RWPE2 (cell line): ENCODE data around the gene REM1.
A peak's percentile ranks its signal among the peaks of the same experiment; 100 is the strongest.
"Not testable (repeated sequence)": the region's sequence is repeated elsewhere in the genome, so short reads cannot be mapped to it uniquely, and the experiment has no call there.

ENCODE experiments used
- ATAC-seq: fragments of 200-7000 bp; cut with Tn5 transposase; 3 replicates; pipeline ENCODE4 v1.9.1; 2021; ENCODE audit warnings: low read depth
- DNase-seq: peaks from one replicate; pipeline ENCODE4 v3.0.0-alpha.2; 2020; ENCODE audit warnings: low spot score
- H3K27ac ChIP-seq: fragments of 450-650 bp; 2 replicates; pipeline ENCODE4 v1.5.1; 2017; ENCODE audit warnings: mild to moderate bottlenecking; ENCODE audit not compliant: poor library complexity, severe bottlenecking
- H3K27me3 ChIP-seq: fragments of 250-450 bp; sonication (Bioruptor Pico); 2 replicates; pipeline ENCODE4 v1.5.1; 2021; ENCODE audit warnings: mild to moderate bottlenecking, moderate library complexity; ENCODE audit not compliant: insufficient read depth, poor library complexity, severe bottlenecking
- H3K36me3 ChIP-seq: fragments of 250-450 bp; sonication (Bioruptor Pico); 2 replicates; pipeline ENCODE4 v1.5.1; 2020; ENCODE audit warnings: low read depth, mild to moderate bottlenecking, moderate library complexity
- H3K4me1 ChIP-seq: fragments of 250-450 bp; sonication (Bioruptor Pico); 2 replicates; pipeline ENCODE4 v1.5.1; 2021; ENCODE audit warnings: mild to moderate bottlenecking, moderate library complexity; ENCODE audit not compliant: insufficient read depth, poor library complexity, severe bottlenecking
- H3K4me3 ChIP-seq: fragments of 250-450 bp; sonication (Bioruptor Pico); 2 replicates; pipeline ENCODE4 v1.5.1; 2021; ENCODE audit warnings: mild to moderate bottlenecking, moderate library complexity; ENCODE audit not compliant: severe bottlenecking
- H3K9me3 ChIP-seq: fragments of 250-450 bp; sonication (Bioruptor Pico); 2 replicates; pipeline ENCODE4 v1.5.1; 2021; ENCODE audit warnings: mild to moderate bottlenecking, moderate library complexity; ENCODE audit not compliant: severe bottlenecking
- TF ChIP-seq, protein P1 (sequence below): fragments of 450-650 bp; IDR thresholded peaks from one replicate; pipeline ENCODE4 v1.5.1; 2017; ENCODE audit warnings: mild to moderate bottlenecking, moderate library complexity; ENCODE audit not compliant: poor library complexity, severe bottlenecking

REM1 gene

DNA sequence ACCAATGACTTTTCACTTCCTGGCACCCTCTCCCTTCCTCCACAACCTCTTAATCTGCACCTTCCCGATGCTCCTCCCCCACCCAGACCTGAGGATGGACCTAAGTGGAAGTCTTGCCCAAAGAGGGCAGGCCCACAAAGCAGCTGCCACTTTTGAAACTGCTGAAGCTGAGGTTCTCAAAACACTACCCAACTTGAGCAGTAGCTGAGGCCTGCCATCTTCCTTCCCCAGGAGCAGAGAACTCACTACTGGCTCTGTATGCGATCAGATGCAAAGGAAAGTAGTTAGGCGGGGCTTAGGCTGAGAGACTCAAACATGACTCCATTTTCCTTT, 40.7 kb downstream of the REM1 start:
- Histone ChIP-seq H3K4me3 (peak overlapping the region; percentile 90), H3K27ac (peak overlapping the region; percentile 45), H3K9me3 (no peaks in the 10 kb centered on the region), H3K4me1 (peaks cover 22% of the 10 kb centered on the region), H3K36me3 (peaks cover 58% of the 10 kb centered on the region), H3K27me3 (no peaks in the 10 kb centered on the region)
- DNase-seq (no peak), ATAC-seq (no peak)
- TF ChIP-seq, protein P1, sequence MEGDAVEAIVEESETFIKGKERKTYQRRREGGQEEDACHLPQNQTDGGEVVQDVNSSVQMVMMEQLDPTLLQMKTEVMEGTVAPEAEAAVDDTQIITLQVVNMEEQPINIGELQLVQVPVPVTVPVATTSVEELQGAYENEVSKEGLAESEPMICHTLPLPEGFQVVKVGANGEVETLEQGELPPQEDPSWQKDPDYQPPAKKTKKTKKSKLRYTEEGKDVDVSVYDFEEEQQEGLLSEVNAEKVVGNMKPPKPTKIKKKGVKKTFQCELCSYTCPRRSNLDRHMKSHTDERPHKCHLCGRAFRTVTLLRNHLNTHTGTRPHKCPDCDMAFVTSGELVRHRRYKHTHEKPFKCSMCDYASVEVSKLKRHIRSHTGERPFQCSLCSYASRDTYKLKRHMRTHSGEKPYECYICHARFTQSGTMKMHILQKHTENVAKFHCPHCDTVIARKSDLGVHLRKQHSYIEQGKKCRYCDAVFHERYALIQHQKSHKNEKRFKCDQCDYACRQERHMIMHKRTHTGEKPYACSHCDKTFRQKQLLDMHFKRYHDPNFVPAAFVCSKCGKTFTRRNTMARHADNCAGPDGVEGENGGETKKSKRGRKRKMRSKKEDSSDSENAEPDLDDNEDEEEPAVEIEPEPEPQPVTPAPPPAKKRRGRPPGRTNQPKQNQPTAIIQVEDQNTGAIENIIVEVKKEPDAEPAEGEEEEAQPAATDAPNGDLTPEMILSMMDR = no peak

DNA sequence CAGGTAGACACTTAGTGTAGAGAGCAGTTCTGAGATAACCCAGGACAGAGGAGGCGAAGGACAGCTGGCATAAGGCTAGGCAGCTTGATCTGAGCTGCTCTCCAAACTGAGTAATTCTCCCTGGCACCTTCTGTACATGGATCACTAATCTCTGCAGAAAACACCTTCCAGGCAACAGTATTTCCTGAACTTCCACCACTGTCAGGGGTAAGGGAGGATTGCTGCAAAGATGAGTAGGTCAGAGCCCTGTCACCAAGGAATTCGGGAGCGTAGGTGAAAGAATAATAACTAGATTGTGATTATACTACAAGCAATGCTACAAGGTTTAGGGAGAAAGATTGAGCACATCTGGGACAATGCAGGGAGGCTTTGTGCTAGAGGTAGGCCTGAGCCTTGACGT, 41.1 kb downstream of the REM1 start:
- Histone ChIP-seq H3K27me3 (no peaks in the 10 kb centered on the region), H3K4me3 (no peak overlapping the region), H3K9me3 (no peaks in the 10 kb centered on the region), H3K36me3 (peaks cover 62% of the 10 kb centered on the region), H3K27ac (peak overlapping the region; percentile 45), H3K4me1 (peaks cover 22% of the 10 kb centered on the region)
- TF ChIP-seq, protein P1 = no peak
- no peak for DNase-seq
- ATAC-seq = no peak

DNA sequence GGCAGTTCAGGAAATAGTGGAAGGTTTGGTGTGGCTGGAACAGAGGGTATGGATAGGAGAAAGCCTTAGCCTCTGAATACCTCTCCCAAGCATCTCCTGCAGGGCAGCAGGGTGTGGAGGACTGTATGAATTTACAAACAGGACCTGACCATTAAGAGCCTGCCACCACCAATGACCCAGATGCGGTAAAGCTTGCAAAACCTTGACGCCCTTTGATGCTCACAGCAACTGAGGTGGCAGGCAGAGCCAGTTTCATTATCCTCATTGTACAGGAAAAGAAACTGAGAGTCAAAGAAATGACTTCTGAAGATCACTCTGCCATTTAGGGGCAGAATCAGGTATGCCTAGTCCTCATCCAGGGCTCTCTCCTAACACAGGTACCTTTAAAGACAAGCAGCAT, 41.6 kb downstream of the REM1 start:
- H3K4me3 ChIP-seq = no peak overlapping the region
- peaks cover 22% of the 10 kb centered on the region for H3K4me1 ChIP-seq
- H3K9me3 ChIP-seq = no peaks in the 10 kb centered on the region
- H3K36me3 ChIP-seq = peaks cover 67% of the 10 kb centered on the region
- ATAC-seq = no peak
- DNase-seq = no peak
- TF ChIP-seq, protein P1 = no peak
- H3K27ac ChIP-seq = no peak overlapping the region
- no peaks in the 10 kb centered on the region for H3K27me3 ChIP-seq

DNA sequence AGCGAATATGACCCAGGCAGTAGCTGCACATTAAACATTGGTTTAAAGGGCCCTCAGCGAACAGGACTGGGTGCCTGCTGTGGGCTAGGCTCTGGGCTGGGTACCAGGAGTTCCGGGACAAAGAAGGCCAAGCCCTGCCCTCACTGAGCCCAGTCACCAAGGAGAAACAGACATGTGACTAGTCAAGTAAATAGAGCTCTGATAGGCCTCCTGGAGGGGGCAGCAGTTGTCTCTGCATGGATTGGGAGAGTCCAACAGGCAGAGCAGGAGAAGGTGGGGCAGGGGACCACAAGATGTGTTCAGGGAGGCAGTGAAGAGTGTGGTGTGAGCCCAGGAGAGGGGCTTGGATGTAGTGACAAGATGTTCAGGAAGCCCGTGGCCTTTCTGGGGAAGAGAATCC, 42.3 kb downstream of the REM1 start:
- H3K4me1 ChIP-seq = peaks cover 22% of the 10 kb centered on the region
- ATAC-seq (peak; percentile 30; the same call in 2 of the 3 replicates), DNase-seq (no peak)
- peaks cover 75% of the 10 kb centered on the region for H3K36me3 ChIP-seq
- TF ChIP-seq, protein P1 = peak; percentile 49
- H3K27ac ChIP-seq = no peak overlapping the region
- H3K27me3 ChIP-seq = no peaks in the 10 kb centered on the region
- H3K9me3 ChIP-seq = no peaks in the 10 kb centered on the region
- no peak overlapping the region for H3K4me3 ChIP-seq

DNA sequence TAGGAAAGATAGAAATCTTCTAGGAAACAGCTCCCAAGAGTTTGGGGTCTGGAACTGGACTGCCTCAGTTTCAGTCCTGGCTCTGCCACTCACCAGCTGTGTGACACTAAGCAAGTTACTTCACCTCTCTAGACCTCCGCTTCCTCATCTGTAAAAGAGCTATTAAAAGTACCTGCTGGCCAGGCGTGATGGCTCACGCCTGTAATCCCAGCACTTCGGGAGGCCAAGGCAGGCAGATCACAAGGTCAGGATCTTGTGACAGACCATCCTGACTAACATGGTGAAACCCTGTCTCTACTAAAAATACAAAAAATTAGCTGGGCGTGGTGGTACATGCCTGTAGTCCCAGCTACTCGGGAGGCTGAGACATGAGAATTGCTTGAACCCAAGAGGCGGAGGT, 46.2 kb downstream of the REM1 start:
- ATAC-seq = not testable (repeated sequence)

More for the DNA sequence above, 46.2 kb downstream of the REM1 start:
- H3K4me1 ChIP-seq = peaks cover 12% of the 10 kb centered on the region
- not testable (repeated sequence) for H3K4me3 ChIP-seq, H3K9me3 ChIP-seq, H3K27me3 ChIP-seq, DNase-seq, H3K27ac ChIP-seq
- peaks cover 95% of the 10 kb centered on the region for H3K36me3 ChIP-seq
